ENCODE results near the gene PRKN. TPM values are rescaled to one million over a fixed set of nuclear protein-coding genes. Genes with fewer than 3 reads are reported as not detected.
A peak's percentile ranks its signal among the peaks of the same experiment; 100 is the strongest.

Gene PRKN
- total and polyA plus RNA-seq, 2 experiments from 2014 or later = 0.10 to 0.84 TPM

DNA sequence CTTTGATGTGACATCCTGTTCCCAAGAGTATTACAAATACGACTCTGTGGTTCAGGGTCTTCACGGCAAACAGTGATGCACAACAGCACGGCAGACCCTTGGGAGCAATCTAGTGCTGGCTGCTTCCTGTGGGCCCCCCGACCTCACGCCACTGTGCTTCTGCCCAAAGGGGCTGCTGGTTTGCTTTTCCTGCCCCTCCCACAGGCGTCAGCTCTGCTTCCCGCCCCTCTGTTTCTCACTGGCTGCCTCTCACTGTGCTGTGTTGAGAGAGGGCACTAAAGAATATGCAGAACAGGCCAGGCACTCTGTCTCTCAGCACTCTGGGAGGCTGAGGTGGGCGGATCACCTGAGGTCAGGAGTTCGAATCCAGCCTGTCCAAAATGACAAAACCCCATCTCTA lies 899.2 kb downstream of the PRKN start:
- no peak for DNase-seq (ENCODE audit: low spot score)
- no peak overlapping the region for H3K27ac ChIP-seq (ENCODE audit: low read depth)
- no peak overlapping the region for H3K27ac Mint-ChIP-seq
- peaks cover 21% of the 10 kb centered on the region for H3K4me1 Mint-ChIP-seq
- H3K9me3 Mint-ChIP-seq = no peaks in the 10 kb centered on the region
- H3K9me2 ChIP-seq (ENCODE audit: insufficient read depth) = no peaks in the 10 kb centered on the region
- no peaks in the 10 kb centered on the region for H3K79me2 ChIP-seq (replicated peaks; ENCODE audit: insufficient read depth)
- H3K4me1 ChIP-seq (ENCODE audit: insufficient read depth) = no peaks in the 10 kb centered on the region; the same call in 1 of the 2 replicates
- H3K36me3 ChIP-seq (ENCODE audit: insufficient read depth) = no peaks in the 10 kb centered on the region
- no peaks in the 10 kb centered on the region for H3F3A ChIP-seq (replicated peaks; ENCODE audit: low read depth)
- no peaks in the 10 kb centered on the region for H4K20me1 ChIP-seq (replicated peaks; ENCODE audit: insufficient read depth)
- no peak overlapping the region for H3K4me3 ChIP-seq
- H2AFZ ChIP-seq = no peak overlapping the region
- no peak overlapping the region for H3K4me2 ChIP-seq
- H3K27me3 Mint-ChIP-seq (ENCODE audit: insufficient read depth, low read depth, poor library complexity) = no peaks in the 10 kb centered on the region
- H3K36me3 Mint-ChIP-seq (ENCODE audit: low read depth) = no peaks in the 10 kb centered on the region
- ATAC-seq = peak; percentile 54
- no peak for TF ChIP-seq POLR2AphosphoS5 (IDR thresholded peaks at IDR 0.05; ENCODE audit: low read depth)
- no peak for TF ChIP-seq NANOG (IDR thresholded peaks at IDR 0.05; ENCODE audit: borderline replicate concordance)
- TF ChIP-seq EZH2phosphoT487 (IDR thresholded peaks at IDR 0.05; ENCODE audit: unreplicated experiment) = no peak
- no peak for TF ChIP-seq ZNF114 (CRISPR knock-in tag; IDR thresholded peaks at IDR 0.05)
- TF ChIP-seq ETS1 (IDR thresholded peaks at IDR 0.05) = no peak
- TF ChIP-seq CREB1 (CRISPR knock-in tag; IDR thresholded peaks at IDR 0.05; ENCODE audit: low read depth) = no peak
- TF ChIP-seq EZH2 (IDR thresholded peaks at IDR 0.05; ENCODE audit: low read depth, unreplicated experiment) = no peak
- TF ChIP-seq, protein P1, sequence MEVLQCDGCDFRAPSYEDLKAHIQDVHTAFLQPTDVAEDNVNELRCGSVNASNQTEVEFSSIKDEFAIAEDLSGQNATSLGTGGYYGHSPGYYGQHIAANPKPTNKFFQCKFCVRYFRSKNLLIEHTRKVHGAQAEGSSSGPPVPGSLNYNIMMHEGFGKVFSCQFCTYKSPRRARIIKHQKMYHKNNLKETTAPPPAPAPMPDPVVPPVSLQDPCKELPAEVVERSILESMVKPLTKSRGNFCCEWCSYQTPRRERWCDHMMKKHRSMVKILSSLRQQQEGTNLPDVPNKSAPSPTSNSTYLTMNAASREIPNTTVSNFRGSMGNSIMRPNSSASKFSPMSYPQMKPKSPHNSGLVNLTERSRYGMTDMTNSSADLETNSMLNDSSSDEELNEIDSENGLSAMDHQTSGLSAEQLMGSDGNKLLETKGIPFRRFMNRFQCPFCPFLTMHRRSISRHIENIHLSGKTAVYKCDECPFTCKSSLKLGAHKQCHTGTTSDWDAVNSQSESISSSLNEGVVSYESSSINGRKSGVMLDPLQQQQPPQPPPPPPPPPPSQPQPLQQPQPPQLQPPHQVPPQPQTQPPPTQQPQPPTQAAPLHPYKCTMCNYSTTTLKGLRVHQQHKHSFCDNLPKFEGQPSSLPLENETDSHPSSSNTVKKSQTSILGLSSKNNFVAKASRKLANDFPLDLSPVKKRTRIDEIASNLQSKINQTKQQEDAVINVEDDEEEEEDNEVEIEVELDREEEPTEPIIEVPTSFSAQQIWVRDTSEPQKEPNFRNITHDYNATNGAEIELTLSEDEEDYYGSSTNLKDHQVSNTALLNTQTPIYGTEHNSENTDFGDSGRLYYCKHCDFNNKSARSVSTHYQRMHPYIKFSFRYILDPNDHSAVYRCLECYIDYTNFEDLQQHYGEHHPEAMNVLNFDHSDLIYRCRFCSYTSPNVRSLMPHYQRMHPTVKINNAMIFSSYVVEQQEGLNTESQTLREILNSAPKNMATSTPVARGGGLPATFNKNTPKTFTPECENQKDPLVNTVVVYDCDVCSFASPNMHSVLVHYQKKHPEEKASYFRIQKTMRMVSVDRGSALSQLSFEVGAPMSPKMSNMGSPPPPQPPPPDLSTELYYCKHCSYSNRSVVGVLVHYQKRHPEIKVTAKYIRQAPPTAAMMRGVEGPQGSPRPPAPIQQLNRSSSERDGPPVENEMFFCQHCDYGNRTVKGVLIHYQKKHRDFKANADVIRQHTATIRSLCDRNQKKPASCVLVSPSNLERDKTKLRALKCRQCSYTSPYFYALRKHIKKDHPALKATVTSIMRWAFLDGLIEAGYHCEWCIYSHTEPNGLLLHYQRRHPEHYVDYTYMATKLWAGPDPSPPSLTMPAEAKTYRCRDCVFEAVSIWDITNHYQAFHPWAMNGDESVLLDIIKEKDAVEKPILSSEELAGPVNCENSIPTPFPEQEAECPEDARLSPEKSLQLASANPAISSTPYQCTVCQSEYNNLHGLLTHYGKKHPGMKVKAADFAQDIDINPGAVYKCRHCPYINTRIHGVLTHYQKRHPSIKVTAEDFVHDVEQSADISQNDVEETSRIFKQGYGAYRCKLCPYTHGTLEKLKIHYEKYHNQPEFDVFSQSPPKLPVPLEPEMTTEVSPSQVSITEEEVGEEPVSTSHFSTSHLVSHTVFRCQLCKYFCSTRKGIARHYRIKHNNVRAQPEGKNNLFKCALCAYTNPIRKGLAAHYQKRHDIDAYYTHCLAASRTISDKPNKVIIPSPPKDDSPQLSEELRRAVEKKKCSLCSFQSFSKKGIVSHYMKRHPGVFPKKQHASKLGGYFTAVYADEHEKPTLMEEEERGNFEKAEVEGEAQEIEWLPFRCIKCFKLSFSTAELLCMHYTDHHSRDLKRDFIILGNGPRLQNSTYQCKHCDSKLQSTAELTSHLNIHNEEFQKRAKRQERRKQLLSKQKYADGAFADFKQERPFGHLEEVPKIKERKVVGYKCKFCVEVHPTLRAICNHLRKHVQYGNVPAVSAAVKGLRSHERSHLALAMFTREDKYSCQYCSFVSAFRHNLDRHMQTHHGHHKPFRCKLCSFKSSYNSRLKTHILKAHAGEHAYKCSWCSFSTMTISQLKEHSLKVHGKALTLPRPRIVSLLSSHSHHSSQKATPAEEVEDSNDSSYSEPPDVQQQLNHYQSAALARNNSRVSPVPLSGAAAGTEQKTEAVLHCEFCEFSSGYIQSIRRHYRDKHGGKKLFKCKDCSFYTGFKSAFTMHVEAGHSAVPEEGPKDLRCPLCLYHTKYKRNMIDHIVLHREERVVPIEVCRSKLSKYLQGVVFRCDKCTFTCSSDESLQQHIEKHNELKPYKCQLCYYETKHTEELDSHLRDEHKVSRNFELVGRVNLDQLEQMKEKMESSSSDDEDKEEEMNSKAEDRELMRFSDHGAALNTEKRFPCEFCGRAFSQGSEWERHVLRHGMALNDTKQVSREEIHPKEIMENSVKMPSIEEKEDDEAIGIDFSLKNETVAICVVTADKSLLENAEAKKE (CRISPR knock-in tag; IDR thresholded peaks at IDR 0.05) = no peak
- TF ChIP-seq CTCF (conservative IDR thresholded peaks at IDR 0.05; ENCODE audit: low read depth in 2 of 2) = no peak
- TF ChIP-seq REST (IDR thresholded peaks at IDR 0.05; ENCODE audit: unreplicated experiment) = no peak
- no peak for TF ChIP-seq ZNF331 (CRISPR knock-in tag; IDR thresholded peaks at IDR 0.05; ENCODE audit: low read depth)
- TF ChIP-seq STAT1 (IDR thresholded peaks at IDR 0.05; ENCODE audit: unreplicated experiment) = no peak
- no peak for TF ChIP-seq JUNB (IDR thresholded peaks at IDR 0.05; ENCODE audit: unreplicated experiment)
- no peak overlapping the region for H3K4me3 Mint-ChIP-seq
- no peaks in the 10 kb centered on the region for H3K27me3 ChIP-seq (ENCODE audit: insufficient read depth)

Measured in GM23338 (cell line).